Stimulated activated CD4-positive, alpha-beta T cell treated with anti-CD3 and anti-CD28 coated beads, Interleukin-4, amount 100 ng/mL, for 1 hour (primary cell): ENCODE results near the gene CNPPD1.

Source experiments
- DNase-seq: peaks from one replicate; pipeline ENCODE4 v3.0.0-alpha.2; 2020

The CNPPD1 gene

GRCh38 chr2:219178377-219179175 is 1.9 kb upstream of the CNPPD1 start:
- DNase-seq, result peak; percentile 42

- peak; percentile 79 for DNase-seq
Measured at GRCh38 chr2:219177552-219178376, 1.0 kb upstream of the CNPPD1 start, which contains the start of gene RETREG2. Gene RETREG2 (plus strand): TSS chr2:219178275. CDS start chr2:219178353, 78 bp downstream.

GRCh38 chr2:219175928-219176817 is 552 bp downstream of the CNPPD1 start:
- DNase-seq, result peak; percentile 38

GRCh38 chr2:219175486-219175885 is 1.2 kb downstream of the CNPPD1 start:
- DNase-seq, result no peak

GRCh38 chr2:219174801-219175200 is 1.9 kb downstream of the CNPPD1 start:
- DNase-seq, result no peak

- DNase-seq, result no peak
Measured at GRCh38 chr2:219174146-219174545, 2.6 kb downstream of the CNPPD1 start.

GRCh38 chr2:219173176-219173575 is 3.5 kb downstream of the CNPPD1 start:
- no peak for DNase-seq

- DNase-seq, result no peak
Measured at GRCh38 chr2:219172231-219173154, 4.2 kb downstream of the CNPPD1 start.

GRCh38 chr2:219171231-219171651 is 5.5 kb downstream of the CNPPD1 start:
- DNase-seq, result no peak

- DNase-seq, result no peak
Measured at GRCh38 chr2:219169930-219170654, 6.6 kb downstream of the CNPPD1 start, which contains the start of gene SLC23A3. Gene SLC23A3 (minus strand): TSS chr2:219170029. CDS start chr2:219169984, 45 bp downstream.

GRCh38 chr2:219168932-219169331 is 7.8 kb downstream of the CNPPD1 start:
- DNase-seq, result no peak

GRCh38 chr2:219168526-219168925 is 8.2 kb downstream of the CNPPD1 start:
- DNase-seq, result no peak

- no peak for DNase-seq
Measured at GRCh38 chr2:219167997-219168396, 8.7 kb downstream of the CNPPD1 start.

GRCh38 chr2:219165058-219165911 is 11.4 kb downstream of the CNPPD1 start:
- DNase-seq, result no peak

GRCh38 chr2:219163156-219163555 is 13.6 kb downstream of the CNPPD1 start:
- DNase-seq, result no peak

GRCh38 chr2:219161097-219161496 is 15.6 kb downstream of the CNPPD1 start:
- no peak for DNase-seq

GRCh38 chr2:219160186-219161017 is 16.3 kb downstream of the CNPPD1 start, which contains the start of gene NHEJ1:
Gene NHEJ1 (minus strand): TSS chr2:219160815. CDS start chr2:219158362, 2,453 bp downstream.
- DNase-seq, result peak; percentile 94

GRCh38 chr2:219159771-219160185 is 16.9 kb downstream of the CNPPD1 start:
- no peak for DNase-seq

GRCh38 chr2:219158586-219158985 is 18.1 kb downstream of the CNPPD1 start:
- no peak for DNase-seq
